ENCODE data around the gene PARP2. TPM values are rescaled to one million over a fixed set of nuclear protein-coding genes. Genes with fewer than 3 reads are reported as not detected.

PARP2 gene
- total and polyA plus RNA-seq, 9 of the 15 experiments (the other 6 are each of a cell fraction or from before 2014, with no cell fraction given) = 19.7 to 50.5 (median 29.9) TPM

- ATAC-seq (no peak), DNase-seq (ENCODE audit: extremely low read depth in 1 of 4, low spot score in 3 of 4) (no peak), FAIRE-seq (no peak)
- TF ChIP-seq CBX5 (IDR thresholded peaks at IDR 0.05; ENCODE audit: borderline replicate concordance, low read depth) (no peak), SPI1 (IDR thresholded peaks at IDR 0.05; ENCODE audit: borderline replicate concordance, low read depth, low read length) (no peak), PYGO2 (tag; IDR thresholded peaks at IDR 0.05) (no peak), CC2D1A (IDR thresholded peaks at IDR 0.05) (no peak), TSC22D4 (tag; IDR thresholded peaks at IDR 0.05) (no peak), KAT7 (CRISPR knock-in tag; IDR thresholded peaks at IDR 0.05; ENCODE audit: borderline replicate concordance) (no peak), E2F3 (CRISPR knock-in tag; IDR thresholded peaks at IDR 0.05) (no peak), NFE2L1 (tag; IDR thresholded peaks at IDR 0.05; ENCODE audit: borderline replicate concordance, low read depth) (no peak), ID3 (CRISPR knock-in tag; IDR thresholded peaks at IDR 0.05) (no peak), ID3 (tag; IDR thresholded peaks at IDR 0.05) (no peak), POU5F1 (IDR thresholded peaks at IDR 0.05; ENCODE audit: borderline replicate concordance, low read depth, low read length, partially characterized antibody) (no peak)
- TF ChIP-seq, protein P1, sequence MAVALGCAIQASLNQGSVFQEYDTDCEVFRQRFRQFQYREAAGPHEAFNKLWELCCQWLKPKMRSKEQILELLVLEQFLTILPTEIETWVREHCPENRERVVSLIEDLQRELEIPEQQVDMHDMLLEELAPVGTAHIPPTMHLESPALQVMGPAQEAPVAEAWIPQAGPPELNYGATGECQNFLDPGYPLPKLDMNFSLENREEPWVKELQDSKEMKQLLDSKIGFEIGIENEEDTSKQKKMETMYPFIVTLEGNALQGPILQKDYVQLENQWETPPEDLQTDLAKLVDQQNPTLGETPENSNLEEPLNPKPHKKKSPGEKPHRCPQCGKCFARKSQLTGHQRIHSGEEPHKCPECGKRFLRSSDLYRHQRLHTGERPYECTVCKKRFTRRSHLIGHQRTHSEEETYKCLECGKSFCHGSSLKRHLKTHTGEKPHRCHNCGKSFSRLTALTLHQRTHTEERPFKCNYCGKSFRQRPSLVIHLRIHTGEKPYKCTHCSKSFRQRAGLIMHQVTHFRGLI (CRISPR knock-in tag; IDR thresholded peaks at IDR 0.05) = no peak
- in situ Hi-C loops (cut with MboI) (no loop called here), intact Hi-C loops (cut with micrococcal nuclease) (loop anchor here (10.0 kb wide), 1 partner anchor 481 kb away; no protein-coding TSS in a partner anchor)
- ChIA-PET CTCF (ENCODE audit: low intra/inter-chr PET ratio) (no interaction called here), POLR2A (no interaction called here)
- BruUV-seq (replicated peaks) = no TSS peak
- H3K9me1 ChIP-seq (ENCODE audit: control insufficient read depth, insufficient read depth, low read length) = no peaks in the 10 kb centered on the region
- H2AFZ ChIP-seq (ENCODE audit: low read depth, low read length) = no peak overlapping the region
- H3K27me3 ChIP-seq (ENCODE audit: control insufficient read depth in 2 of 2, insufficient read depth in 2 of 2, low read length in 2 of 2) = no peaks in the 10 kb centered on the region
- no peaks in the 10 kb centered on the region; the same call in 1 of the 2 replicates for H4K20me1 ChIP-seq (replicated peaks; ENCODE audit: control insufficient read depth, insufficient read depth, low read length)
- no peak overlapping the region for H3K4me3 ChIP-seq
- WGBS (ENCODE audit: insufficient coverage, low coverage, missing lambda C conversion rate) = 40% methylated on average over 7 of the region's 7 CpGs
- H3K79me2 ChIP-seq (ENCODE audit: control insufficient read depth, insufficient read depth, low read length) = peaks cover 43% of the 10 kb centered on the region
- H3K36me3 ChIP-seq (ENCODE audit: control insufficient read depth, insufficient read depth, low read length) = peaks cover 16% of the 10 kb centered on the region
- peaks cover 0 to 6% of the 10 kb centered on the region in 2 experiments; a peak in 2 of 5 replicates for H3K4me1 ChIP-seq (replicated peaks in 1 of 2; ENCODE audit: control insufficient read depth in 2 of 2, insufficient read depth in 2 of 2, low read length in 2 of 2)
- H3K9ac ChIP-seq (ENCODE audit: insufficient read depth in 1 of 2, low read depth in 2 of 2, low read length in 2 of 2) = no peak overlapping the region
- no peak overlapping the region for H3K27ac ChIP-seq (ENCODE audit: extremely low read depth, low read depth, low read length)
- no peaks in the 10 kb centered on the region for H3K9me3 ChIP-seq (replicated peaks; ENCODE audit: control insufficient read depth, insufficient read depth, low read depth, low read length)
- no peak overlapping the region for H3K4me2 ChIP-seq (ENCODE audit: insufficient read depth, low read length)
These were observed 9.4 kb upstream of the PARP2 start for GRCh38 chr14:20334017-20334416.

Data from K562 (cell line).